ENCODE measurements around the gene NAPB.

Gene NAPB

DNA sequence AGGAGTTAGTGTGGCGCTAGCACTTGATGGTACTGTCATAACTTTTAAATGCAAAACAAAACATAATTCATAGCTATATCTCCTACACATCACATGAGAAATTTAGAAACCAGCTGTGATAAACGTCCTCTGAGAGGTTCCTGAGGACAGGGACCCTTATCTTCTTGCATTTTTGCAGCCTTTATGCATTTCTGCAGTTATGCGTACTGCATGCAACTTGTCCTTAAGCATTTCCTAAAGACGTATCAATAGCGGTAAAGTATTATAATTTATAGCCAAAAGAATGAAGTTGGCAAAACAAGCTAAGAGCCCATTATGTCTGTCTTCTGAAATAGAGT, 1.7 kb downstream of the NAPB start:
- Histone ChIP-seq H4K8ac (ENCODE audit: low read depth, low read length) (no peak overlapping the region), H3K27me3 (ENCODE audit: control insufficient read depth in 3 of 3, insufficient read depth in 3 of 3, low read depth in 1 of 3, low read length in 3 of 3) (peaks cover 0 to 4% (median 0%) of the 10 kb centered on the region in 3 experiments), H3K4me2 (ENCODE audit: insufficient read depth, low read length, poor library complexity, severe bottlenecking) (no peak overlapping the region), H3K9me3 (replicated peaks in 1 of 2; ENCODE audit: control insufficient read depth in 2 of 2, insufficient read depth in 1 of 2, low read depth in 1 of 2, low read length in 2 of 2) (no peaks in the 10 kb centered on the region), H3K14ac (ENCODE audit: low read length) (no peak overlapping the region), H3K36me3 (replicated peaks in 1 of 2; ENCODE audit: control insufficient read depth in 2 of 2, insufficient read depth in 2 of 2, low read length in 2 of 2) (no peaks in the 10 kb centered on the region), H3K18ac (ENCODE audit: low read length) (no peak overlapping the region), H2AK5ac (ENCODE audit: low read depth, low read length) (no peak overlapping the region), H2AFZ (ENCODE audit: low read length) (no peak overlapping the region), H2BK15ac (ENCODE audit: low read length) (no peak overlapping the region), H3K4me1 (ENCODE audit: control insufficient read depth in 2 of 2, insufficient read depth in 1 of 2, low read depth in 1 of 2, low read length in 2 of 2) (peaks cover 0 to 6% of the 10 kb centered on the region in 2 donors), H2BK12ac (ENCODE audit: low read length) (no peak overlapping the region), H3K9ac (ENCODE audit: low read depth, low read length, poor library complexity) (no peak overlapping the region), H4K91ac (ENCODE audit: low read depth, low read length, poor library complexity) (no peak overlapping the region), H2BK120ac (ENCODE audit: low read depth, low read length) (no peak overlapping the region), H2BK5ac (ENCODE audit: low read length) (no peak overlapping the region), H3K4me3 (ENCODE audit: low read length in 2 of 2) (peak overlapping the region in 1 of 2 donors; percentile 89), H3K27ac (replicated peaks; ENCODE audit: low read length) (no peak overlapping the region), H3K79me1 (ENCODE audit: low read depth, low read length) (peaks cover 10% of the 10 kb centered on the region), H3K23ac (ENCODE audit: low read depth, low read length, poor library complexity) (no peak overlapping the region), H3K4ac (ENCODE audit: low read length) (no peak overlapping the region)
- no CpG with 5 or more reads among the region's 5 CpGs for WGBS, 2 donors (ENCODE audit: extremely low coverage in 2 of 2, insufficient read length in 2 of 2, insufficient replicate concordance in 1 of 2)
- DNase-seq (ENCODE audit: low spot score) = no peak

DNA sequence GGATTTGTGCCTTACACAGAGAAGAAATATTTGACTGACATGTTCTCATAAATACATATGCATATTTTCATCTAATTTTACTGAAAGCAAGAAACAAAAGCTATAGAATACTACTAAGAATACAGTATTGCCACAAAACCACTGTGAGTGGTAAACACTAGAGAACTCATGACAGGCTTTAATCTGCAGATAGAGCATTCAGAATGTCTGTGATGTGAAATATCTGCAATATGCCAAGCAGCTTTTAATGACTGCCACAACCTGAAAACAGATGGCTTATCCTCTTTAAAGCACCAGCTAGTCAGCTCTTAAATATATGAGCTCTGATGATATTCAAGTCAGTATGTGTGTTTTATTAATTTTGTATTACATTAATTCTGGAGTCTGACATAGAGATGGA, 3.4 kb downstream of the NAPB start:
- Histone ChIP-seq H4K8ac (ENCODE audit: low read depth, low read length) (no peak overlapping the region), H2AK5ac (ENCODE audit: low read depth, low read length) (no peak overlapping the region), H2AFZ (ENCODE audit: low read length) (no peak overlapping the region), H3K4me2 (ENCODE audit: insufficient read depth, low read length, poor library complexity, severe bottlenecking) (no peak overlapping the region), H2BK12ac (ENCODE audit: low read length) (no peak overlapping the region), H3K27ac (replicated peaks; ENCODE audit: low read length) (no peak overlapping the region), H2BK120ac (ENCODE audit: low read depth, low read length) (no peak overlapping the region), H2BK5ac (ENCODE audit: low read length) (no peak overlapping the region), H3K4me3 (ENCODE audit: low read length in 2 of 2) (no peak overlapping the region), H3K9ac (ENCODE audit: low read depth, low read length, poor library complexity) (no peak overlapping the region), H2BK15ac (ENCODE audit: low read length) (no peak overlapping the region), H3K23ac (ENCODE audit: low read depth, low read length, poor library complexity) (no peak overlapping the region), H3K79me1 (ENCODE audit: low read depth, low read length) (peaks cover 10% of the 10 kb centered on the region), H3K36me3 (replicated peaks in 1 of 2; ENCODE audit: control insufficient read depth in 2 of 2, insufficient read depth in 2 of 2, low read length in 2 of 2) (peaks cover 0 to 1% of the 10 kb centered on the region in 2 donors), H3K27me3 (ENCODE audit: control insufficient read depth in 3 of 3, insufficient read depth in 3 of 3, low read depth in 1 of 3, low read length in 3 of 3) (peaks cover 0 to 4% (median 0%) of the 10 kb centered on the region in 3 experiments), H3K18ac (ENCODE audit: low read length) (no peak overlapping the region), H4K91ac (ENCODE audit: low read depth, low read length, poor library complexity) (no peak overlapping the region), H3K4ac (ENCODE audit: low read length) (no peak overlapping the region), H3K9me3 (replicated peaks in 1 of 2; ENCODE audit: control insufficient read depth in 2 of 2, insufficient read depth in 1 of 2, low read depth in 1 of 2, low read length in 2 of 2) (no peaks in the 10 kb centered on the region), H3K14ac (ENCODE audit: low read length) (no peak overlapping the region), H3K4me1 (ENCODE audit: control insufficient read depth in 2 of 2, insufficient read depth in 1 of 2, low read depth in 1 of 2, low read length in 2 of 2) (peaks cover 0 to 6% of the 10 kb centered on the region in 2 donors)
- DNase-seq (ENCODE audit: low spot score) = no peak

DNA sequence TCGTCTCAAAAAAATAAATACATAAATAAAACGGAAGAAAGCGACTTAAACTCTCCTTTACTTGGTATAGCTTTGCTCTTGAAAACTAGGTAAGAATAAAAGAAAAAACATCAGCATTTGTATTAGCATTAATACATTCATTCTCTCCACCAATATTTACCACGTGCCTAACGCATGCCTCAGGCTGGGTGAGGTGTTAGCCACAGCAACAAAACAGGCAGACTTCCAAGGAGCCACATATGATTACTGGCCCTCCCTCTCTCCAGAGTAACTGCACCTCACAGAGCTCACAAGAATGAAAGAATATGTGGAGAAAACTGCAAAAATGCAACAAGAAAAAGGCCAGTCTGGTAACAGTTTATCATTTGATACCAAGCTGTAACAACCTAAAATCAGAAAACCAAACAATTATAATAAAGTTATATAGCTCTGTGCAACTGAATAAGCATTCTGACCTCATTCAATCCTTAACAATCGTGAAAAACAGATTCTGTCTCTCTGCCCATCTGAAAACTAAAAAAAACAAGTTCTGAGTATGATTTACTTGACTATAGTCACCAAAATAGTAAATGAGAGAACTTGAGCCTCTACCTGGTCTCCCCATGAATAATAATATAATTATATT, 5.2 kb downstream of the NAPB start:
- H3K4me2 ChIP-seq (ENCODE audit: insufficient read depth, low read length, poor library complexity, severe bottlenecking) = no peak overlapping the region
- peaks cover 0 to 3% of the 10 kb centered on the region in 2 donors for H3K36me3 ChIP-seq (replicated peaks in 1 of 2; ENCODE audit: control insufficient read depth in 2 of 2, insufficient read depth in 2 of 2, low read length in 2 of 2)
- no peak overlapping the region for H4K91ac ChIP-seq (ENCODE audit: low read depth, low read length, poor library complexity)
- no peak overlapping the region for H4K8ac ChIP-seq (ENCODE audit: low read depth, low read length)
- no peak overlapping the region for H3K23ac ChIP-seq (ENCODE audit: low read depth, low read length, poor library complexity)
- no peak overlapping the region for H3K18ac ChIP-seq (ENCODE audit: low read length)
- H3K14ac ChIP-seq (ENCODE audit: low read length) = no peak overlapping the region
- H3K4ac ChIP-seq (ENCODE audit: low read length) = no peak overlapping the region
- no peaks in the 10 kb centered on the region for H3K9me3 ChIP-seq (replicated peaks in 1 of 2; ENCODE audit: control insufficient read depth in 2 of 2, insufficient read depth in 1 of 2, low read depth in 1 of 2, low read length in 2 of 2)
- no peak overlapping the region for H3K9ac ChIP-seq (ENCODE audit: low read depth, low read length, poor library complexity)
- H2BK120ac ChIP-seq (ENCODE audit: low read depth, low read length) = no peak overlapping the region
- H3K79me1 ChIP-seq (ENCODE audit: low read depth, low read length) = peaks cover 9% of the 10 kb centered on the region
- no peak overlapping the region for H2BK5ac ChIP-seq (ENCODE audit: low read length)
- no peak overlapping the region for H3K27ac ChIP-seq (replicated peaks; ENCODE audit: low read length)
- no peak for DNase-seq (ENCODE audit: low spot score)
- WGBS, 2 donors (ENCODE audit: extremely low coverage in 2 of 2, insufficient read length in 2 of 2, insufficient replicate concordance in 1 of 2) = no CpG with 5 or more reads among the region's 6 CpGs
- H2AK5ac ChIP-seq (ENCODE audit: low read depth, low read length) = no peak overlapping the region
- H2AFZ ChIP-seq (ENCODE audit: low read length) = no peak overlapping the region
- H2BK15ac ChIP-seq (ENCODE audit: low read length) = no peak overlapping the region
- no peak overlapping the region for H3K4me3 ChIP-seq (ENCODE audit: low read length in 2 of 2)
- H2BK12ac ChIP-seq (ENCODE audit: low read length) = no peak overlapping the region
- no peaks in the 10 kb centered on the region for H3K27me3 ChIP-seq (ENCODE audit: control insufficient read depth in 3 of 3, insufficient read depth in 3 of 3, low read depth in 1 of 3, low read length in 3 of 3)
- peaks cover 0 to 4% of the 10 kb centered on the region in 2 donors for H3K4me1 ChIP-seq (ENCODE audit: control insufficient read depth in 2 of 2, insufficient read depth in 1 of 2, low read depth in 1 of 2, low read length in 2 of 2)

DNA sequence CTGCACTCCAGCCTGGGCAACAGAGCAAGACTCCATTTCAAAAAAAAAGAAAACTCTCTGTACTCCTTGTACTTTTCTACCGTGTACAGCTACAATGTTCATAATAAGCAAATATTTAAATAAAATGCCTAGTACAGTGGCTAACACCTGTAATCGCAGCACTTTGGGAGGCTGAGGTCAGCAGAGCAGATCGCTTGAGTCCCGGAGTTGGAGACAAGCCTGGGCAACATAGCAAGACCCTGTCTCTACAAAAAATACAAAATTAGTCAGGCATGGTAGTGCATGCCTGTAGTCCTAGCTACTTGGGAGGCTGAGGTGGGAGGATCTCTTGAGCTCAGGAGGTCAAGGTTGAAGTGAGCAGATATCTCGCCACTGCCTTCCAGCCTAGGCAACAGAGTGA, 5.7 kb downstream of the NAPB start:
- no peak for DNase-seq (ENCODE audit: low spot score)
- Histone ChIP-seq H3K27me3 (ENCODE audit: control insufficient read depth in 3 of 3, insufficient read depth in 3 of 3, low read depth in 1 of 3, low read length in 3 of 3) (no peaks in the 10 kb centered on the region), H4K8ac (ENCODE audit: low read depth, low read length) (no peak overlapping the region), H3K23ac (ENCODE audit: low read depth, low read length, poor library complexity) (no peak overlapping the region), H3K14ac (ENCODE audit: low read length) (no peak overlapping the region), H2AFZ (ENCODE audit: low read length) (no peak overlapping the region), H3K4me2 (ENCODE audit: insufficient read depth, low read length, poor library complexity, severe bottlenecking) (no peak overlapping the region), H2BK5ac (ENCODE audit: low read length) (no peak overlapping the region), H2BK15ac (ENCODE audit: low read length) (no peak overlapping the region), H3K18ac (ENCODE audit: low read length) (no peak overlapping the region), H3K79me1 (ENCODE audit: low read depth, low read length) (peaks cover 5% of the 10 kb centered on the region), H4K91ac (ENCODE audit: low read depth, low read length, poor library complexity) (no peak overlapping the region), H3K27ac (replicated peaks; ENCODE audit: low read length) (no peak overlapping the region), H3K4ac (ENCODE audit: low read length) (no peak overlapping the region), H2AK5ac (ENCODE audit: low read depth, low read length) (no peak overlapping the region), H3K4me3 (ENCODE audit: low read length in 2 of 2) (no peak overlapping the region), H2BK120ac (ENCODE audit: low read depth, low read length) (no peak overlapping the region), H3K36me3 (replicated peaks in 1 of 2; ENCODE audit: control insufficient read depth in 2 of 2, insufficient read depth in 2 of 2, low read length in 2 of 2) (peaks cover 0 to 3% of the 10 kb centered on the region in 2 donors), H2BK12ac (ENCODE audit: low read length) (no peak overlapping the region), H3K4me1 (ENCODE audit: control insufficient read depth in 2 of 2, insufficient read depth in 1 of 2, low read depth in 1 of 2, low read length in 2 of 2) (peaks cover 0 to 4% of the 10 kb centered on the region in 2 donors), H3K9ac (ENCODE audit: low read depth, low read length, poor library complexity) (no peak overlapping the region), H3K9me3 (replicated peaks in 1 of 2; ENCODE audit: control insufficient read depth in 2 of 2, insufficient read depth in 1 of 2, low read depth in 1 of 2, low read length in 2 of 2) (no peaks in the 10 kb centered on the region)
- WGBS, 2 donors (ENCODE audit: extremely low coverage in 2 of 2, insufficient read length in 2 of 2, insufficient replicate concordance in 1 of 2) = no CpG with 5 or more reads among the region's 5 CpGs

Data from neuronal stem cell (in vitro differentiated cells).